Smooth muscle cell (in vitro differentiated cells): ENCODE measurements around the gene AVP. TPM values are rescaled to one million over a fixed set of nuclear protein-coding genes. Genes with fewer than 3 reads are reported as not detected.

Experiments used
- DNase-seq: peaks from one replicate; lab custom pipeline; 2025; ENCODE audit not compliant: unreplicated experiment; lab: John Stamatoyannopoulos, UW
- H2AFZ ChIP-seq: fragments of 200-600 bp; sonication (generic); 2 replicates; pipeline ENCODE4 v1.6.0; 2016; ENCODE audit warnings: antibody characterized with exemption, low read depth, mild to moderate bottlenecking
- H3F3A ChIP-seq: fragments of 200-600 bp; sonication (generic); 2 replicates; pipeline ENCODE4 v1.6.0; 2017; ENCODE audit warnings: antibody characterized with exemption, low read depth
- H3K27ac ChIP-seq: fragments of 200-600 bp; sonication (generic); 2 replicates; pipeline ENCODE4 v1.5.1; 2016; ENCODE audit warnings: low read depth, mild to moderate bottlenecking
- H3K27me3 ChIP-seq: fragments of 200-600 bp; sonication (generic); 2 replicates; pipeline ENCODE4 v1.6.1; 2016; ENCODE audit warnings: low read depth, mild to moderate bottlenecking
- H3K36me3 ChIP-seq: fragments of 200-600 bp; sonication (generic); 2 replicates; pipeline ENCODE4 v1.5.1; 2016; ENCODE audit warnings: low read depth
- H3K4me1 ChIP-seq: fragments of 200-600 bp; sonication (generic); 2 replicates; pipeline ENCODE4 v1.5.1; 2016; ENCODE audit warnings: low read depth
- H3K4me2 ChIP-seq: fragments of 200-600 bp; sonication (generic); 2 replicates; pipeline ENCODE4 v1.6.0; 2016; ENCODE audit warnings: mild to moderate bottlenecking
- H3K4me3 ChIP-seq: fragments of 200-600 bp; sonication (generic); 2 replicates; pipeline ENCODE4 v1.5.1; 2016; ENCODE audit warnings: mild to moderate bottlenecking
- H3K79me2 ChIP-seq: fragments of 200-600 bp; sonication (generic); 2 replicates; pipeline ENCODE4 v1.6.0; 2016; ENCODE audit warnings: low read depth, mild to moderate bottlenecking
- H3K9ac ChIP-seq: fragments of 200-600 bp; sonication (generic); 2 replicates; pipeline ENCODE4 v1.6.0; 2016; ENCODE audit warnings: low read depth
- H3K9me3 ChIP-seq: fragments of 200-600 bp; sonication (generic); replicated peaks from 2 replicates; pipeline ENCODE4 v1.5.1; 2016; ENCODE audit warnings: low read depth
- H4K20me1 ChIP-seq: fragments of 200-600 bp; sonication (generic); 2 replicates; pipeline ENCODE4 v1.6.0; 2016; ENCODE audit warnings: low read depth
- CTCF ChIP-seq: fragments of 200-600 bp; sonication (generic); IDR thresholded peaks from 2 replicates; pipeline ENCODE4 v1.5.1; 2017; ENCODE audit warnings: borderline replicate concordance, mild to moderate bottlenecking, antibody characterized with exemption; ENCODE audit not compliant: insufficient read depth, poor library complexity, severe bottlenecking
- WGBS: methylation state at CpG from one replicate; pipeline ENCODE4 v1.1.7; 2016; ENCODE audit warnings: low lambda C conversion rate; 5-methylcytosine and 5-hydroxymethylcytosine counted together
- polyA plus RNA-seq: library from polyadenylated mRNA; unstranded; fragments of >200 nt; fragmentation: Nextera tagmentation; extraction: Ambion mirVana; gene quantifications from 2 replicates; pipeline ENCODE4 v1.2.1, GENCODE V29; 2016
- total RNA-seq: library from RNA; depleted of rRNA; stranded (reverse); fragments of >200 nt; gene quantifications from 2 replicates; pipeline ENCODE4 v1.2.3, GENCODE V29; 2014

The AVP gene
- not detected in 2 replicates for total RNA-seq
- polyA plus RNA-seq, result not detected in 2 replicates

- 92% methylated on average over 27 of the region's 28 CpGs for whole genome bisulfite sequencing
Observed at GRCh38 chr20:3084283-3084985, at the start of gene AVP. Gene AVP, minus strand, starts transcription at chr20:3084724. Its CDS starts 50 bp downstream, at chr20:3084674.

GRCh38 chr20:3134151-3134550 is 49.6 kb upstream of the AVP start:
- no peaks in the 10 kb centered on the region for H3K27me3 ChIP-seq
- WGBS, result 90% methylated on average over 3 of the region's 3 CpGs
- H3K27ac ChIP-seq, result no peak overlapping the region
- no peak overlapping the region for H2AFZ ChIP-seq
- DNase-seq, result no peak
- no peak overlapping the region for H3K4me3 ChIP-seq
- no peak for TF ChIP-seq CTCF
- H3K9me3 ChIP-seq, result no peaks in the 10 kb centered on the region
- H3K36me3 ChIP-seq, result no peaks in the 10 kb centered on the region
- peaks cover 79% of the 10 kb centered on the region for H4K20me1 ChIP-seq
- H3K4me2 ChIP-seq, result no peak overlapping the region
- H3F3A ChIP-seq, result no peaks in the 10 kb centered on the region
- peaks cover 39% of the 10 kb centered on the region for H3K79me2 ChIP-seq
- no peaks in the 10 kb centered on the region for H3K4me1 ChIP-seq
- no peak overlapping the region for H3K9ac ChIP-seq

More at GRCh38 chr20:3084283-3084985, at the start of gene AVP:
- DNase-seq, result no peak
- peaks cover 6% of the 10 kb centered on the region for H3K4me1 ChIP-seq
- TF ChIP-seq CTCF, result no peak
- no peaks in the 10 kb centered on the region for H3K79me2 ChIP-seq
- no peak within 1 kb of the TSS for H3K4me2 ChIP-seq
- H2AFZ ChIP-seq, result no peak within 1 kb of the TSS
- H3K9ac ChIP-seq, result no peak within 1 kb of the TSS
- H3F3A ChIP-seq, result no peaks in the 10 kb centered on the region
- H3K36me3 ChIP-seq, result no peaks in the 10 kb centered on the region
- no peaks in the 10 kb centered on the region for H3K9me3 ChIP-seq
- H3K27me3 ChIP-seq, result peaks cover 53% of the 10 kb centered on the region
- H3K27ac ChIP-seq, result no peak within 1 kb of the TSS
- H4K20me1 ChIP-seq, result no peaks in the 10 kb centered on the region
- no peak within 1 kb of the TSS for H3K4me3 ChIP-seq

GRCh38 chr20:3133155-3133554 is 48.6 kb upstream of the AVP start:
- H3K36me3 ChIP-seq, result no peaks in the 10 kb centered on the region
- H3K4me3 ChIP-seq, result no peak overlapping the region
- H3F3A ChIP-seq, result no peaks in the 10 kb centered on the region
- no peak overlapping the region for H3K4me2 ChIP-seq
- H3K9me3 ChIP-seq, result no peaks in the 10 kb centered on the region
- H3K79me2 ChIP-seq, result peaks cover 39% of the 10 kb centered on the region
- no peak overlapping the region for H3K27ac ChIP-seq
- H2AFZ ChIP-seq, result no peak overlapping the region
- 98% methylated on average over 2 of the region's 2 CpGs for WGBS
- no peaks in the 10 kb centered on the region for H3K4me1 ChIP-seq
- no peaks in the 10 kb centered on the region for H3K27me3 ChIP-seq
- DNase-seq, result no peak
- TF ChIP-seq CTCF, result no peak
- no peak overlapping the region for H3K9ac ChIP-seq
- peaks cover 79% of the 10 kb centered on the region for H4K20me1 ChIP-seq

- Histone ChIP-seq H3K27ac (no peak overlapping the region), H3K4me1 (no peaks in the 10 kb centered on the region), H3K9ac (no peak overlapping the region), H2AFZ (no peak overlapping the region), H3K36me3 (no peaks in the 10 kb centered on the region), H3K27me3 (no peaks in the 10 kb centered on the region), H4K20me1 (peaks cover 51% of the 10 kb centered on the region), H3K4me2 (no peak overlapping the region), H3K9me3 (no peaks in the 10 kb centered on the region), H3K4me3 (no peak overlapping the region), H3F3A (no peaks in the 10 kb centered on the region), H3K79me2 (peaks cover 31% of the 10 kb centered on the region)
- TF ChIP-seq CTCF, result no peak
- WGBS, result 91% methylated on average over 2 of the region's 2 CpGs
- DNase-seq, result no peak
Observed at GRCh38 chr20:3130051-3130600, 45.6 kb upstream of the AVP start.
